Measurements from ENCODE around the gene GTPBP1.

GRCh38 chr22:38712486-38713207 is 6.9 kb downstream of the GTPBP1 start:
- TF ChIP-seq, protein P1, sequence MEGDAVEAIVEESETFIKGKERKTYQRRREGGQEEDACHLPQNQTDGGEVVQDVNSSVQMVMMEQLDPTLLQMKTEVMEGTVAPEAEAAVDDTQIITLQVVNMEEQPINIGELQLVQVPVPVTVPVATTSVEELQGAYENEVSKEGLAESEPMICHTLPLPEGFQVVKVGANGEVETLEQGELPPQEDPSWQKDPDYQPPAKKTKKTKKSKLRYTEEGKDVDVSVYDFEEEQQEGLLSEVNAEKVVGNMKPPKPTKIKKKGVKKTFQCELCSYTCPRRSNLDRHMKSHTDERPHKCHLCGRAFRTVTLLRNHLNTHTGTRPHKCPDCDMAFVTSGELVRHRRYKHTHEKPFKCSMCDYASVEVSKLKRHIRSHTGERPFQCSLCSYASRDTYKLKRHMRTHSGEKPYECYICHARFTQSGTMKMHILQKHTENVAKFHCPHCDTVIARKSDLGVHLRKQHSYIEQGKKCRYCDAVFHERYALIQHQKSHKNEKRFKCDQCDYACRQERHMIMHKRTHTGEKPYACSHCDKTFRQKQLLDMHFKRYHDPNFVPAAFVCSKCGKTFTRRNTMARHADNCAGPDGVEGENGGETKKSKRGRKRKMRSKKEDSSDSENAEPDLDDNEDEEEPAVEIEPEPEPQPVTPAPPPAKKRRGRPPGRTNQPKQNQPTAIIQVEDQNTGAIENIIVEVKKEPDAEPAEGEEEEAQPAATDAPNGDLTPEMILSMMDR (IDR thresholded peaks at IDR 0.05), result no peak
- TF ChIP-seq POLR2AphosphoS5 (IDR thresholded peaks at IDR 0.05) (no peak), POLR2A (IDR thresholded peaks at IDR 0.05; ENCODE audit: low read depth) (no peak), EP300 (IDR thresholded peaks at IDR 0.05) (no peak)

Data from esophagus muscularis mucosa (tissue), 4 donors.